ENCODE measurements around the gene CSNK1A1L.
A peak's percentile ranks its signal among the peaks of the same experiment; 100 is the strongest.

The CSNK1A1L gene

DNA sequence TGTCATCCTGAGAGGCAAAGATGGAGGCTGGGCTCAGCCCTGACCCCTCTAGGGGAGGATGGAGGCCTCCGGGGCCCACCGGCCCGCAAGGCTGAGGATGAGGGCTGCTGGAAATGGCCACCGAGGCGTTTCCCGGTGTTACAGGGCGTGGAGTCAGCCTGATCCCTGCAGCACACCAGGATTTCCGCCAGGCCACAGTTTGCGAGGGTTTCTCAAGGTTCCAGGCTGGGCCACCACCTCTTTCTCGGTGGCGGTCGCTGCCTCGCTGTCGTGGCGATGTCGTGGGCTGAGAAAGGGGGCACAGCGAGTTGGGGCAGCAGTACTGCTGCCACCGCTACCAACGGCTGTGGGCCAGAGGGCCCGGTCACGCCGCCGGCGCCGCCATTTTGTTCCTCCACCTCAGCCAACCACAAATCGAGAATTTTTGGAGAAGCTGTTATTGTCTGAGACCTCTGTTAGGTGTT lies at the start of gene CSNK1A1L:
Gene CSNK1A1L, minus strand, starts transcription at position 414 of the 464 bp plus-strand sequence. Its CDS starts 408 bp downstream, at position 6.
- DNase-seq (ENCODE audit: low spot score) = no peak

DNA sequence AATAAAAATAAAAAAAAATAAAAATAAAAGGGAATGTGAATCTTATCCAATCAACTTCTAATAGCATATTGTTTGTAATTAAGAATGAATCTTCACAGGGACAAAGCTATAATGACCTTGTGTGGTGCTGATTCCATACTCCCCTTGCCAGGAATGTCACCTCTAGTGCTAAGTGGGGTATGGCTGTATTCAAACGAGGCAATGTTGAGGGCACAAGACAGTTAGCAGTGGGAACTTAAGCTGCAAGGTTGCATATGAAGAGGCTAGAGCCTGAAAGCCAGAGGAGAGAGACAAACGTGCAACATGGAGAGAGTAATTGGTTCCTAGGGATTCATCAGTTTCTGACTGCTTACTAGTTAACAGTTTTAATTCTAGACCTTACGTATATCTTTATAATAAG lies 43.9 kb upstream of the CSNK1A1L start:
- DNase-seq (ENCODE audit: low spot score) = no peak

DNA sequence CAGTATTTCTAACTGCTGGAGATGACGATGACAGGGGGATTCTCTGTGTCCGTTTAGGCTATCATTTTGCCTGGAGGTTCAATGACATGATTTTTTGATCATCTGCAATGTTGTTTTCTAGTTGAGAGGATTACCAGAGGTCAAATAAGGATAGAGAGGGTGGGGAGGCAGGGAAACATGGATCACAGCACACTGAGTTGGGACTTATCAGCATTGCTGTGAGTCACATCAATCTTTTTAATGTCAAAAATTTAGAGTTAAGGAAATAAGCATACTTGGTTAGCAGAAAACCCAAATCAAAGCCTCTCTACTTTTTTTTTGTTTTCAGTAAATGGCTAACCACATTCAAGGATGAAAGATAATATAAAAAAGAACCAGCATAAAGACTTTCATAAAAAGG lies 43.0 kb upstream of the CSNK1A1L start:
- DNase-seq (ENCODE audit: low spot score) = no peak

DNA sequence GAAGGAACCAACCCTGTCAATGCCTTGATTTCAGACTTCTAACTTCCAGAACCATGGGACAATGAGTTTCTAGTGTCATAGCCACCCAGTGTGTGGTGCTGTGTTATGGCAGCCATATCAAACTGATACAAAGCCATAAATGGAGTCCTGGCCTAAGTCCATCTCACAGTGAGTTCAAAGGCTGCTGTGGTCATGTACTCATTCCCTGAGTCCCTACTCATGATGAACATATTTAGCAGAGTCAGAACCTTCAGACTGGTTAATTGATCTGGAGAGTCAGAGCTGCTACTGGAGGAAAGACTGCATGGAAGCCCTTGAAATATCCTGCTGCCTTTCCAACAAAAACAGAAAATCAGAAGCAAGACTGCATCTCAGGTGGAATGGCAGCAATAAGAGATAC lies 39.2 kb upstream of the CSNK1A1L start:
- no peak for DNase-seq (ENCODE audit: low spot score)

DNA sequence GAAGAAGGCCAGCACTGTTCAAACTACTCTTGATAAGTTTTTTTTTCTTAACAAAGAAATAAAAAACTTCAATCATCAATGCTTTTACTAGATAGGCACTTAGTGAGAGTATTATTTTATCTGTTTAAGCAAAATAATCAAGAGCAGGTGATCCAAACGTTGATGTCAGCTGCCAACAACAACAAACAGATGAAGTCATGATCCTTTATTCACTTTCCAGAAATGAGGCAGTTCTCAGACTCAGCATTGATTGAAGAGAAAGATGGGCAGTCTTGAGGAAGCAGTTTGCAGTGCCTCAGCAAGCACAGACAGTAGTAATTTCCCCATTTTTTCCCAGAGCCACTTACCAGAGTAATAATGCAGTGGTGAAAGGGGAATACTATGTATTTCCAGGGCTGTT lies 38.4 kb upstream of the CSNK1A1L start:
- no peak for DNase-seq (ENCODE audit: low spot score)

DNA sequence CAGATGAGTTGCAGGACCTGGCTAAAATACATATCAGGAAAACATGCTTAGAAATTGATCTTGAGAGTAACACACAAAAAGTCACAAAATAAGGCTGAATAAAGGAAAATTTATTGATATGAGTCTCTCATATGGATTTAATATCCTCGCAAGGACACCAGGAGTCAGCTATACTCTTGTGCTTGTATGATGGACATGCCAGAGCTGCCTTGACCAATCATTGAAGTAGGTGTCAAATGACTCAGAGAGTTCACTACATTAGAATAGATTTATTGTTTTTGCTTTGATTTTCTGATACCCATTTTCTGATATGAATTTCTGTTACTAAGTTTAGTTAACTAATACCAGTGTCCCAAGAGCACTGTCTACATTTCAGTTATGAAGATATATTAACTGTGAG lies 37.4 kb upstream of the CSNK1A1L start:
- no peak for DNase-seq (ENCODE audit: low spot score)

DNA sequence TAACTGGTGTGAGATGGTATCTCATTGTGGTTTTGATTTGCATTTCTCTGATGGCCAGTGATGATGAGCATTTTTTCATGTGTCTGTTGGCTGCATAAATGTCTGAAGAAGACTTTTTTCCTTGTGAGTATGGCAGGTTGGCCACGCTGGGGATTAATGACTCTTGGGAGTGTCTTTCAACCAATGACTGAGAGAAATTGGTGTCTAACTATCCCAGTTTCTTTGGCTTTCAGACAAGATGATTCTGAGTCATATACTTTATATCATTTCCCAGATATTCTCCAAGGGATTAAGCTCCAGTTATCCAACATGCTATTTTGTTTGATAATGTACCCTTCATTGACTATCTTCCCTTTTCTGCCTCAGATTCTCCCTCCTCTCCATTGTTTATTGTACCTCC lies 35.5 kb upstream of the CSNK1A1L start:
- no peak for DNase-seq (ENCODE audit: low spot score)

DNA sequence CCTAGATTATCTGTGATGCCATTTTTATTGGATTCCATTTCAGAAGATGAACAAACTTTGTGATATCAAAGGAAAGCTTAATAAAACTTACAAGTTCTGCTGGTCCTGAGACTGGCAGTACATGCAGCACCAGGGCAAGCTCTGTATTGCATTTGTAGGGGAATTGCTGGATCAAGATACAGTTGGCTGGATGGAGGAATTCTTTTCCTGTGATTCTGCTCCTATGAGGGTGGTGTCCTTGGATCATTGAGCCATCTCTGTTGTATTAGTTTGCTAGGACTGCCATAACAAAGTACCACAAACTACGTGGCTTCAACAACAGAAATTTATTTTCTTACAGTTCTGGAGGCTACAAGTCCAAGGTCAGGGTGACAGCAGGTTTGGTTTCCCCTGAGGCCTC lies 33.9 kb upstream of the CSNK1A1L start:
- no peak for DNase-seq (ENCODE audit: low spot score)

DNA sequence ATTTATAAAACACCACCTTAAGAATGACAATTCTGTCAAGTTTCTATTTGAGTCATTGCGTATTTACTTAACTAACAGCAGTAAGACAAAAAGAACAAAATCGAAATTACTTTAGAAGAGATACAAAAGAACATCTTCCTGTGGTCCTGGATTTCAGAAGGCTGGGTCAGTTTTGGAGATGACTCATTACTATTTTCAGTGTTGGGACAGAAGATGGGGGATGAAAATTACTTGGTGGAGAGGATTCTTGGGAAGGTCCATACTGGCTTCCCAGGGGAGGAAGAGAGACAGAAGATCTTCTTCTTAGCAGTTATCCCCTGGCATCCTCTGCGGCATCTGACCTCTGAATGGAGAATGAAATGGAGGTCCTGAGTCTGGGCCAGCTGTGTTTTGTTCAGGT lies 33.5 kb upstream of the CSNK1A1L start:
- DNase-seq (ENCODE audit: low spot score) = no peak

DNA sequence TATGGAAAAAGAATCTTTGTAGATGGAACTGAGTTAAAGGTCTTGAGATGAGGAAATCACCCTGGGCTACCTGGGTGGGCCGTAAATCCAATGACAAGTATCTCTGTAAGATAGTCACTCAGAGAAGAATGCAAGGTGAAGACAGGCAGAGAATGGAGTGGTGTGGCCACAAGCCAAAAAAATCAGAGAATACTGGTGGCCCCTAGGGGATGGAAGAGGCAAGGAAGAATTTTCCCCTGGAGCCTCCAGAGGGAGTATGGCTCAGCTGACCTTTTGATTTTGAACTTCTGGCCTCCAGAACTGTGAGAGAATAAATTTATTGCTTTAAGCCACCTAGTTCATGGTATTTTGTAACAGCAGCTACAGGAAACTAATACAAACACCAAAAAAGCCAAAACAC lies 32.7 kb upstream of the CSNK1A1L start:
- DNase-seq (ENCODE audit: low spot score) = no peak

DNA sequence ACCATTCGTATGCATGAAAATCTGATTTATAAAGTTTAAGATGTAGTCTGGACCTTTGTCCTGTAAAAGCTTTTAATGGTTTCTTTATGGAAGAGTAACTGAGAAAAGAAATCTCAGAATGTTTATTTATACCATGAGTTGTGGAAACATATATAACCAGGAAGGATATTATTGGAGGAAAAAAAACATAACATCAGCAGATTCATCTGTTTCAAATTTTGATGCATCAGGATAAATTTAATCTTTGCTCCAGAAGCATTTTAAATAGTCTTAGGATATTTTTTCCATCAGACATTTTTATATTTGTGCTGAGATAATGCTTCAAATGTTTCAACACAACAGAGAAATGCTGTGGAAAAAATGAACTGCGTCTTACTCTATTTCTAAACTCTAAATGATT lies 31.2 kb upstream of the CSNK1A1L start:
- no peak for DNase-seq (ENCODE audit: low spot score)

DNA sequence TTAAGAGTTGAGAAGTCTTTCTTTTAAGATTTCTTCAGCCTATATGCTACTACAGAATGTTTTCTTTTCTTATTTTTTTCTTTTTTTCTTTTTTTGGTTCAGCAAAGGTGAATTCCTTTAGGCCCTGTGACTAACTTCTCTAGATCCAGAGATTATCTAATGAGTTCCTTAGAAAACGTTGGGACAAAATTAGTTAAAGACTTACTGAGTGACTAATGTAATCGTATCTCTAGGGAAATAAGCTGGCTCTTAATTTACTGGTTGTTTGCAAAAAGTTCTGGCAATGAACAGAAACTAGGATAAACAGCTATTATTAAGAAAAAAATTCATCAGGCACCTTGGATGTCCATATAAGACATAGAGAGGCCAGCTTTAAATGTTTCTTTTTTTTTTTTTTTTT lies 30.7 kb upstream of the CSNK1A1L start:
- DNase-seq (ENCODE audit: low spot score) = no peak

DNA sequence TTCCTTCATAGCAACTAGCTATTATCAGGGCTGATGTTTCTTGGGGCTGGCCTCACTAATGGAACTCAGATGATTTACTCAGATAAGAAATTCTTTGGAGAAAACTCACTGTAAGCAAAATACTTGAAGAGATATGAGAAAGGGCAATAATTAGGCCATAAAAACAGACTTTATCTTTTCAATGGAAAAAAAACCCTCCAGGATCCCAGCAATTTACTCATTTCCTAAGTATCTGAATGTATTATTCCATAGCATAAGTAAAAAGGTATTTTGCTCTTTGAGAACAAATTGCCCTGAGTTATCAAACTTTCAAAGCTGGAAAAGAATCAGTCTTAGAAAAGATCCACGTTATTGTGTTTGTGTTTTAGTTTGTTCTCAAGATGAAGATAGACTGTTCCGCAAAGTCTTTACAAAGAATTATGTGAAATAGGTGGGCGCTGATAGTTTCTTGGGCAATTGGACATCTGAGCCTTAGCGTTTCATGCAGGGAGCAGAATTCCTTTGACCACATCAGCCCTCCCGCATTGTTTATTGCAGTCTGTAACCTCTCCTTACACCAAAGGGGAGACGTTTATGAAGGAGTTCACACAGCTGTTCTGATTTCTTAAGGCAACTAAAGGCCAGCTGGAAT lies 29.1 kb upstream of the CSNK1A1L start:
- DNase-seq (ENCODE audit: low spot score) = no peak

DNA sequence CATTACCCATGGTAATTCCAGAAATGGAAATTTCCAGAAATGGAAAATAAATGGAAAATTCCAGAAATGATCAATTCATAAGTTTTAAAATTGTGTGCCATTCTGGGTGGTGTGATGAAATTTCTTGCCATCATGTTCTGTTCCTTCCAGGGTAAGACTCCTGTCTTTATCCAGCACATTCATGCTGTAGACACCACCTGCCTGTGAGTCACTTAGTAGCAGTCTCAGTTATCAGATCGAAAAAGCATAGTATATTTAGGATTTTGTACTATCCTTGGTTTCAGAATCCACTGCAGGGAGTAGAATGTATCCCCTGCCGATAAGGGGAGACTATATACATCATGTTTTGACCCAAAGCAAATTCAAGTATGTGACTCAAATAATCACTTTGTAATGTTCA lies 26.7 kb upstream of the CSNK1A1L start:
- no peak for DNase-seq (ENCODE audit: low spot score)

DNA sequence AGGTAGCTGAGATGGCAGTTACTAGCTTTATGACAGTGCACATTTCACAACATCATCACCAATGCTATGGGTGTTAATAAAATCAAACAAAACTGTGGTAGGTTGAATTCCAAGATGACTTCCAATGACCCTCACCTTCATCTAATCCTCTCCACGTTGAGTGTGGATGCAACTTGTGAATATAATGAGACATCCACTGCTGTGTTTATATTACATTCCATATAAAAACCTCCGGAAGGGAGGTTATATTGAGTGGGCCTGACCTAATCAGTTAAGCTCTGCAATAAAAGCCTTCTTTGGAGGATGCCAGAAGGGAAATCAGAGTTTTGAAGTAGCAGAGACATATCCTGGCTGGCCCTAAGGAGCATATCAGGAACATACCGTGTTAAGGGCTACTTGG lies 25.6 kb upstream of the CSNK1A1L start:
- DNase-seq (ENCODE audit: low spot score) = no peak

DNA sequence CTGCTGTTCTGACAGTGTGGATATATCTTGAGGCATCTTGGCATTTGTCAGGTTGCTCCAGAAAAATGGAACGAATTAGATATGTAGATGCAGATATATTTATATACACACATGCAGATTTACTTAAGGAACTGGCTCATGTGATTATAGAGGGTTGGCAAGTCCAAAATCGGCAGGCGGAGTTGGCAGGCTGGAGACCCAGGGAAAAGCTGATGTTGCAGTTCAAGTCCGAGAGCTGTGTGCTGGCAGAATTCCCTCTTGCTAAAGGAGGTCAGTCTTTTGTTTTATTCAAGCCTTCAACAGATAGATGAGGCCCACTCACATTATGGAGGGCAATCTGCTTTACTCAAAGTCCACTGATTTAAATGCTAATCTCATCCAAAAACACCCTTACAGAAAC lies 24.4 kb upstream of the CSNK1A1L start:
- no peak for DNase-seq (ENCODE audit: low spot score)

DNA sequence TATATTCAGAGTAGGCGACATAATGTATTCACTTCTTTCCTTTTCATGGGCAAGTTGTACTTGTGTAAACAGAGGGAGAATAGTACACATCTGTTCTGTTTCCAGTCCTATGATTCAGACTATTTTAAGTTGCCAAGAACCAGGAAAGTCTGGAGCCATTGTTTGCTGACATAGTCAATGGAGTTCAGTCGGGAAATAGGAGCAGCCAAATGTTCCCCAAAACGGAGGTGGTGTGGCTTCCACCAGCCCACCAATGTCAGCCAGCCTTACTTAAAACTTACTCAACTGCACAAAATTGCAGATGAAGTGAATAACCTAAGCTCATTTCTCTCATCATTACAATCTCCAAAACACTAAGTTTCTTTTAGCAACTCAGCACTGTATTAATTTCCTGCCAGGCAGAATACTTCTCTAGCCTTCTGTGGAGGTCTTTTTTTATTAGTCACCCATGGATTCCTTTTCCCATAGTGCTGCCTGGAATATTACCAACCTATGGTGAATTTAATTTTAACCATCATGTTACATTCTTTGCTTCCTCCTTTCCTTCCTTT lies 22.3 kb upstream of the CSNK1A1L start:
- DNase-seq (ENCODE audit: low spot score) = no peak

DNA sequence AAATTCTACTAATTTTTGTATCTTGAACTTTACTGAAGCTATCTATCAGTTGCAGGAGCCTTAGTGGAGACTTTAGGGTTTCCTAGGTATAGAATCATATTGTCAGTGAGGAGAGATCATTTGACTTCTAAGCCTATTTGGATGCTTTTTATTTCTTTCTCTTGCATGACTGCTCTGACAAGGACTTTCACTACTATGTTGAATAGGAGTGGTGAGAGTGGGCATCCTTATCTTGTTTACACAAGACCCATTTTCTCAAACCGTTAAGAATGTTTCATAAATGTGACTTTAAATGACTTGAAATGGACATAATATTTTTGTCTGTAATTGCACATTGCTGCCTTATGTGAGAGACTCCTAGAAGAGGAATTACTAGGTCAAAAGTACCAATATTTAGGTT lies 17.9 kb upstream of the CSNK1A1L start:
- DNase-seq (ENCODE audit: low spot score) = no peak

DNA sequence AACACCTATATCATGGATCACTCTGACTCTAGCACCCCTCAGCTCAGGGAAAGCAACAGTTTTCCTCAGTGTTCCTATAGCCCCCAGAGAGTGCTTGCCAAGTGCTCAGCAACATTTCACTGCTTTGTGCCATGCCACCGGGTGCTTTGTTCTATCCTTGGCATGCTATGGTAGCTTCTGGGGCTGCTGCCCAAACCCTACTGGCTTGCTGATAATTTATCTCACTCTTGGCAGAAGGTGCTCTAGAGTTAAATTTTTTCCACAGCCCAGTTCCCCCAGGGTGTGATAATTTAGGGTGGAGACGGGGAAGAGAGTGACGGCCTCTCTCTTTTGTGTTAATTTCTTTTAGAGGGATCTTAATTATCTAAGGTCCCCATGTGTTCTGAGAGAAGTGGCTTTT lies 12.6 kb upstream of the CSNK1A1L start:
- no peak for DNase-seq (ENCODE audit: low spot score)

DNA sequence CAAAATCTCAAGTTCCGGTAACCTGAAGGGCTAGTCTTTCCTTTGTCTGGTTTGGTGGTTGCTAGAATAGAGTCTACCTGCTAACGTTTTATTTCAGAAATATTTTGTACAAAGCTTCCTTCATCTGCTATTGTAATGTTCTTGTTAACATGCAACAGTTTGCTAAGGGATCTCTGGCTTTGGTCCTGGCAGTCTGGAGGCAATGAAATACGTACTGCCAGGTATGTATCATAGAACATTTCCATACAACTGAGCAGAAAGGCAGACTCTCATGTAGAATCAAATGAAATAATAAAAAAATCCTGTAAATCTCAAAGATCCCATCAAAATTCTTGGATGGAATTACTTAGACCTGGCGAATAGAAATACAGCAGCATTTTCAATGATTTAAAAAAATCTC lies 8.8 kb upstream of the CSNK1A1L start:
- DNase-seq (ENCODE audit: low spot score) = no peak

DNA sequence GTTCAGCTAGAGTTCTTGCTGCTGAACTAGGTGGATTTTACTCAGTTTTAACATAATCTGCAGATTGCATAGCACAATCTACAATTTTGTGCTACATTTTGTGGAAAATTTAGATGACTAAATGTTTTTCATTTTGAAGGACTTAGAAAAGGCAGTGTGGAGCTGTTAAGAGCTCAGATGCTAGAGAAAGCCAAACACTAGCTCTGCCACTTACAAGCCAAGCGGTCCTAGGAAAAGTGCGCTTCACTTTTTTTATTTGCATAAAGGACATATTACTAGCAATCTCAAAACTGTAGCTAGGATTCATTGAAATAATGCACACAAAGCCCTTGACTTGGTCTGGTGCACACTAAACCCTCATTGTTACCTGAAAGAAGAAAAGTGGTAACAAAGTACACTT lies 8.1 kb upstream of the CSNK1A1L start:
- no peak for DNase-seq (ENCODE audit: low spot score)

DNA sequence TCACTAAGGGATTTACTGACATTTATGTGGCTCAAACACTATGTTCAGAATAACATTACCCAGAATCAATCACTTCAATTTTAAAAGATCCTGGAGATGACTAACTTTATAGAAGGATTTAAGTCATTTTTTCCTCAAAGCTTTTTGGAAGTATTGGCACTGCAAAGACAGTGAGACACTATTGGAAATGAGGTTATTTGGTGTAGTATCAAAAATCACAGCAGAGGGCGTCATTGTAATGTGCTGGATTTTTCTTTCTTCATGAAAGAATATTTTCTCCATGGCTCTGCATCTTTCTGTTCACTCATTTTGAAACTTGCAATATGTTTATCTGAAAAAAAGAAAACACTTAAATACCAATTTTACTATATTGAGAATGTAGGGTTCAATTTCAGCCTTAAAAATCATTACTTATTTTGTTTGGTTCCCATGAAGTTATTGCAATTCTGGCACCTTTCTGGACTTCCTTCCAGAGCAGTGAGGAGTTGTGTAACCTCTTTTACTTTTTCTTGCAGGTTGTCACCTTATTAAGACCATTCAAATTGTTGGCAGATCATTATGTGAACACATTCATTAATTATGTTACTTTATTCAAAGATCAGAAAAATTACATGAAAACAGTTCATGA lies 3.7 kb upstream of the CSNK1A1L start:
- DNase-seq (ENCODE audit: low spot score) = peak; percentile 6

DNA sequence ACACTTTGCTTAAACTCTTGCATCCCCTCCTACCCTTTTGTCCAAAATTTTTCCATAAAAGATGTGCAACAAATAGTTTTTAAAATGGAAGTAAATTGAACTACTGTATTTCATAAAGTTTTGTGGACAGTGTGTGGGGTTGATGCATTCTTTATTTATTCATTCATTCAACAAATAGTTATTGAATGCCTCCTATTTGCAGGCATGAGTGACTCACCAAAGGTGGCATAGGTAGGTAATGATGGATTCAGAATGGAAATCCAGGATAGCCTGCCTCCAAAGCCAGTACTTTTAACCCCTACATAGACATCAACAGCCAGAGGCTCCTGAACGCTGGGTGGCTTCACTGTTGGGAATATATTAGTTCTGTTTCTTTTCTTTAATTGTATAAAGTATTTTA lies 2.4 kb upstream of the CSNK1A1L start:
- DNase-seq (ENCODE audit: low spot score) = no peak

DNA sequence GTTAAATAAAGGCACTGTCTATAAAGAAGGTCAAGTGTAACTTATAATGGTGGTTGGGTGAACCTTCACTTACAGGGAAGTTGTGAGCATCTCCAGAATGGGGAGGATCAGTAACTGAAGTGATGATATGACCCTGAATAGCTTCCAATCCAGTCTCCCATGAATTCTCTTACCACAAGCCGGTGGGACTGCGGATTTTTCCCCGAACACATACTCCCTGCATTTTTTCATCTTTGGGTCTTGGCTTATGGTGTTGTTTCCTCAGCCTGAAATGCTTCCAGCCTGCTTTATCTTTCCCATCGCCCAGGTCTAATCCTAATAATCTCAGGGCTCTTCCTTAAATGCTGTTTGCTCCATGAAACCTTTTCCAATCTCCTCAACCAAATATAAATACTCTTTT lies 2.0 kb upstream of the CSNK1A1L start:
- no peak for DNase-seq (ENCODE audit: low spot score)
